ENCODE data around the gene FAM149B1.
"Not testable (repeated sequence)": the region's sequence is repeated elsewhere in the genome, so short reads cannot be mapped to it uniquely, and the experiment has no call there.

FAM149B1 gene

DNA sequence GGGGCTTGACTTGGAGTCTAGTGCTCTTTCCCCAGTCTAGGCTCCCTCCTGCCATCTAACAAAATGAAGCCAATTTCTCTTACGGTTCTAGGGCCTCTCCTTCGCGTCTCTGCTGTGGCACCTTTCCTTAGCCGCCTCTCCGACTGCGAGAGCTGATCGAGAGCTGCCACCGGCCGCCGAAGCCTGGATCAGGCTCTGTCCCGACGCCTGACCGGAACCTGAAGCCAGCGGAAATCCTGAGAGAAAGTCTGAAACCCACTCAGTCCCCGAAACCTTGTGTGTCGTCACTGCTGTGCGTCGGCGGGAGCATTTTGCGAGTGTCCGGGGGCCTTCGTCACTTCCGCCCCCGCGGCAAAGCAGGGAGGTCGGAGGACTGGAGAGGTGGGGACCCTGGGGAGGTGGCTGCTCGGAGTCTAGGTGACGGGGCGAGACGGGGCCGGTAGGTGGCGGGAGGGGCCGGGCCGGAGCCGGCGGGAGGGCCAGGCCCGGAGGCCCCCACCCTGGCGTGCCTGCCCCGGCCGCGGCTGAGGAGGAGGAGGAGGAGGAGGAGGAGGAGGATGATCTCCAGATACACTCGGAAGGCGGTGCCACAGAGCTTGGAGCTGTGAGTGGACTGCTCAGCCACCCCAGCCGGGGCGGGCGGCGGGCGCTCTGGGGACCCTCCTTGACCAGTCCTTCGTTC is at the start of gene FAM149B1, which contains the start of gene ECD:
Gene FAM149B1, plus strand, starts transcription at position 337 of the 682 bp plus-strand sequence. Its CDS starts 221 bp downstream, at position 558.
Gene ECD, minus strand, starts transcription at position 226 of the 682 bp plus-strand sequence. CDS start 4,071 bp downstream, outside the sequence.
- DNase-seq = peak; percentile 83 to 94 (median 89)

DNA sequence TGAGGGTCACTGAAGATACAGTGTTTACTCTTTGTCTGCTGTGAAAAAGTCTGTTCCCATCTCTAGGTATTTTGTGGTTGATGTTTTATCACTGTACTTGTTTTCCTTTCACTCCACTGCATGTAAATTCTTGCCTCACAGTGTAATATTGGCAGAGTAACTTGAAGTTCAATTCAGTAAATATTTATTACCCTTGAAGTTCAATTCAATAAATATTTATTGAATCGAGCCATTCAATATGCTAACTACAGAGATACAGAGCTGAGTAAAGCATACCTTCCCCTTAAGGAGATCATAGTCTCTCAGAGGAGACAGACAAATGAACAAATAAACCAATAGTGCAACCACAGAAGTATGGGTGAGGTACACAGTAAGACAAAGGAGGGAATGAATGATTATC is 48.5 kb upstream of the FAM149B1 start:
- DNase-seq = no peak

DNA sequence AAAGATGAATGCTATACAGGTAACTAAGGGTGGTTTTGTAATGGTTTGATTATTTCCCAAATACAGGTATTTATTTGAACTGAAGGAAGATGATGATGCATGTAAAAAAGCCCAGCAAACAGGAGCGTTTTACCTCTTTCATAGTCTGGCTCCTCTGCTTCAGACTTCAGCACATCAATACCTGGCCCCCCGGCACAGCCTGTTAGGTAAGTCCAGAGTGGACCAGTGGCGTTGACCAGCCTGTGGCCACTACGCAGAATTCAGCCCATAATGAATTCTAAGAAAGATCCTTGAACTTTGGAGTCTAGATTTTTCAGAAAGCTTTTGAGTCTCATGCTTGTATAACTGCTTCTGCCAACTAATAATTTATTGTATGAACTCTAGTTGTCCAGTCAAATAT is 48.0 kb upstream of the FAM149B1 start:
- DNase-seq = no peak

DNA sequence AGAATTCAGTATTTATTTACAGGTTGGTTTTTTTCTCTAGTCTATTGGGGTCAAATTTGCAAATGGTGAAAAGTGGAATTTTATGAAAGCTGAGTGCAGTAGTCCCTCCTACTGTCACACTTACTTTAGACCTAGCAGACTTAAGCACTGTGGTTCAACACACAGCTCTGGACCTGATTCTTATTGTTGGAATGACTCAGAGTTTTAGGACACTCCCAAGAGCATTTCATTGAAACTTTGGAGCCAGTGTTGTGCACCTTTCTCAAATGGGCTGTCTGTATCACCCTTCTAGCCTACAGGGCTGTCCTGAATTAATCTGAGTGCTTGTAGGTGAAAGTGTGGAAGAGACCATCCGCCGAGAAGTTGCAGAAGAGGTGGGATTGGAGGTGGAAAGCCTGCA is 41.6 kb upstream of the FAM149B1 start:
- DNase-seq = no peak

DNA sequence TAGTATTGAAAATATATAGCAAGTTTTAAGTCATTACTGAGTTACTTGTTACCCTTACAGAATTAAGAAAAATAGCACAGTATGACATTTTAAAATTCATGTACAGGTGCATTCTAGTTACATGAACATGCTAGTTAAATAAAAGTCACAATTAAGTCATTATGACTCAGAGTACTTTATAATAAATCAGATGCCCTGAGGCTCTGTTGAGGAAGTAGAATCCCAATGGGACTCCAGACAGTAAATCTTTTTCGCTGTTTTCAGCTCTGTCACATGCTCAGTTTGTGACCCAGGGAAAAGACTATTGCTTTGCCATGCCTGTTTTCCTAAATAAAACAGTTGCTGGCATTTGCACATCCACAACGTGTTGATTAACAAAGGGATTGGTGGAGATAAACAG is 36.6 kb upstream of the FAM149B1 start:
- DNase-seq = no peak

DNA sequence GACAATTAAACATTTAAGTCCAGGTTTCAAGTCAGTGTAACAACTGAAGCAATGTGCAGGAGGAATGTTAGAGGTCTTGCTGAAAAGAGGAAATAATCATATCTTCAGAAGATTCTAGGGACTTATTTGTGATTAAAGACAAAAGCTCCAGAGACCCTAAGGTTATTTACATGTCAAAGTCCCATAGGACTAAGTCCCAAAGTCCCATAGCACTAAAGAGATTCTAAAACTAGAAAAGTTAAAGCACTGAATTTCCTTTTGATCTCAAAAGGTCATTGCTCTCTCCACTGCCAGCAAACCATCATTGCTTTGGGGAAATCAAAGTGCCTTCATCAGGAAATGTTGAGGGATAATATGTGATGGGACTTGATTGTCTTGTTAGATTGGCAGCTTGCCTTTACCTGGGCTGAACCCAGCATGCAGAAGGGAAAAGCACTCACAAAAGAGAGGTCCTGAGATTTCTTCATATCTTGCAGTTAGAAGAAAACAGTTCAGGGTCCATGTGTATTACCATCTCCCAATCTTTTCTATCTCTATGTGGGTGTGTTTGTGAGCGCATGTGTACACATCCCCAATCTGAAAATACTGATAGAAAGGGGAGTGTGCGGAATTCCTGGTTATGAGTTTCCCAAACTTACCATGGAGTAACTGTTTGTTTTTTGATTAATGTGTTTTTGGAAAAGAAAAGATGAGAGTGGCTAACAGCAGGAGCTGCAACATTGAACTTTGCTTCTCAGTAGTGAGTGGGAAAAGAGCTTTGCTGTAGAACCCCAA is 35.8 kb upstream of the FAM149B1 start:
- DNase-seq = no peak

DNA sequence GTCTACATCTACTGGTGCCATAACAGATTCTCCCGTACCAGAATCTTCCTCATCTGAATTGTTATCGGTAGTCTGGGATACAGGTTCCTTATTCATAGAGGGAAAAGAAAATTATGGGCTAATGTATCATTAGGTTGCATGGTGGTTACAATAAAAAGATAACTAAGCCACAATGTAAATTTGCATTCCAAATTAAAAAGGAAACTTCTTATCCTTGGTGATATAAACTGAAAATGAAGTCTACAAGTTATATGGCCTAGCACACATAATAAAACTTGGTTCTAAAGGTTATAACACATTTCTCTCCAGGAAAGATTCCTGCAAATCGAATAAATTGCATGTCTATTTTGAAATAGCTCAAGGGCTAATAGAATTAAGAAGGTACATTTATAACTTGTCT is 33.2 kb upstream of the FAM149B1 start:
- no peak for DNase-seq

DNA sequence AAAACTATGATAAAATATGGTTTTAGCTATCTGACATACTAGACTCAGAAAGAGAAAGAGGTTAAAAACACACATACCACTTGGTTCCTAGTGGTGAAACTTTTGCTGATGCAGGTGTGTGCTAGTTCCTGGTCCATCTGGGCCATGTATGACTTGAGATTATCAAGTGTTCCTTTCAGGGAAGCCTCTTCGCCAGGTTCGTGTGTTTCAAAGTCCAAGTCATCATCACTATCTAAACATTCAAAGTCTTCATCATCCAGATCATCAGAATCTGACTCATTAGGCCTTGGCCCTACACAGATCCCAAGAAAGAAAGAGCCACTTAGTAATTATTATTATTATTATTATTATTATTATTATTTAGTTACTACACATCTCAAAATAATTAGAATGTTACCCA is 31.3 kb upstream of the FAM149B1 start:
- no peak for DNase-seq

DNA sequence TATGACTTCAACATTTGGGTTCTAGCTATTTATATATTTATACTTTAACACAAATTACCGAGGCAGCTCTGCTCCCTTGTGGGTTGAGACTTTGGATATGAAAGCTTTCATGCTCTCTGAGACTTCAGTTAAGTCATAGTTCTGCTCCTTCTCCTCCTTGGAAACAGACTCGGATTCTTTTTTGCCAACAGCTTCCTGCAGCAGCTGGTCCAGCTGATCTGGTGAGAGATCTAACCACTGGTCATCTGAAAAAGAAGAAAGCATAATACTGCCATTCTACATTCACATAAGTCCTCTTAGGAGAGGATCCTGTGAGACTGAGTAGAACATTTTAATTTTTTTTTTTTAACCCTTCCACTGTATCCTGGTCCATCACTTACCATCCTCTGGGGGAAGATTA is 28.7 kb upstream of the FAM149B1 start:
- DNase-seq = no peak

DNA sequence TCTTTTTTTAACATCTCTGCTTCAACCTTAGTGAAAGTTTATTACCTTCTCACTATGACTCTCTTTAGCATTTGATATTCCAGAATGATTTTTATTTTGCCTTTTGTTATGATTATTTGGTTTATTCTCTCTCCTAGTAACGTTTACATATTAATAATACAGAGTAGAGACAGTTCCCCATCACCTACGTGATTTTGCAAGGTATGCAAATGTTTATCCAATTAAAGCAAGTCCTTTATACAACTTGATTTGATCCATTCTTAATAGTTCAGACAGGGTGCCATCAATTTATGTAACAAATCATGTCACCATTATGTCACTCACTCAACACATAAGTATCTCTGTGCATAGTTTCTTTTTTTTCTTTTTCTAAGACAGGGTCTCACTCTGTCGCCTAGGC is 26.3 kb upstream of the FAM149B1 start:
- no peak for DNase-seq

DNA sequence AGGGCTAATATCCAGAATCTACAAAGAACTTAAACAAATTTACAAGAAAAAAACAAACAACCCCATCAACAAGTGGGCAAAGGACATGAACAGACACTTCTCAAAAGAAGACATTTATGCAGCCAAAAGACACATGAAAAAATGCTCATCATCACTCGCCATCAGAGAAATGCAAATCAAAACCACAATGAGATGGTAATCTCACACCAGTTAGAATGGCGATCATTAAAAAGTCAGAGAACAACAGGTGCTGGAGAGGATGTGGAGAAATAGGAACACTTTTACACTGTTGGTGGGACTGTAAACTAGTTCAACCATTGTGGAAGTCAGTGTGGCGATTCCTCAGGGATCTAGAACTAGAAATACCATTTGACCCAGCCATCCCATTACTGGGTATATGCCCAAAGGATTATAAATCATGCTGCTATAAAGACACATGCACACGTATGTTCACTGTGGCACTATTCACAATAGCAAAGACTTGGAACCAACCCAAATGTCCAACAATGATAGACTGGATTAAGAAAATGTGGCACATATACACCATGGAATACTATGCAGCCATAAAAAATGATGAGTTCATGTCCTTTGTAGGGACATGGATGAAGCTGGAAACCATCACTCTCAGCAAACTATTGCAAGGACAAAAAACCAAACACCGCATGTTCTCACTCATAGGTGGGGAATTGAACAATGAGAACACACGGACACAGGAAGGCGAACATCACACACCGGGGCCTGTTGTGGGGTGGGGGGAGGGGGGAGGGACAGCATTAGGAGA is 17.1 kb upstream of the FAM149B1 start:
- not testable (repeated sequence) for DNase-seq

DNA sequence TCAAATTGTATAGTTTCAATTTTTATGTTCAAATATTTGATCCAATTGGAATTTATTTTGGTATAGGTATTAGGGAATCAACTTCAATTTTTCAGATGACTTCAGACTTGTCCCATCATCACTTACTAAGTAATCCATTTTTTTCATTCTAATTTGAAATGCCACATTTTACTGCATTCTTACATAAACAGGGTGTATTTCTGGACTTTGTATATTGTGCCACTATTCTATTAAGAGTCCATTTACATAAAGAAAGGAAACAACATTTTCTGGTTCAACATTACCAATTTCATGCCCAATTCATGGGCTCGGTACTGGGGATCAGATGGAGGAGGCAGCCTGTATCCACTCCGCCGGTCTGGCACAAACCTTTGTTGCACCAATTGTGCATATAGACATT is 15.9 kb upstream of the FAM149B1 start:
- no peak for DNase-seq

DNA sequence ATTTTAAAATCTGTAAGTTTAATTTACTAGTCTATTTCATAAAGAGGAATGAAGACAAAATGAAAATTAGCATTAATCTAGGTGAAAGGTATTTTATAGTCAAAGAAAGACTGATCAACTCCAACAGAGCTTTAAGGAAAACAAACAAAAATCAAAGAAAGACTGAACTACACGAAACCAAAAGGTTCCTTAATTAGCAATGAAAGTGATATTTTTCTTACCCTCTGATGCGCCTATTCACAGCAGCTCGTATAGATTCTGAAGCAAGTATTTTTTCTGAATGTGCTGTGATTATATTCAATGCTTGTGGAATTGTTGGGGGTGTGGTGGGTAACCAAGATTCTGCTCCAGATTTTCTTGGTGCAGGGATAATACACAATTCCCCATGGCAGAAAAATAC is 11.9 kb upstream of the FAM149B1 start:
- DNase-seq = no peak

DNA sequence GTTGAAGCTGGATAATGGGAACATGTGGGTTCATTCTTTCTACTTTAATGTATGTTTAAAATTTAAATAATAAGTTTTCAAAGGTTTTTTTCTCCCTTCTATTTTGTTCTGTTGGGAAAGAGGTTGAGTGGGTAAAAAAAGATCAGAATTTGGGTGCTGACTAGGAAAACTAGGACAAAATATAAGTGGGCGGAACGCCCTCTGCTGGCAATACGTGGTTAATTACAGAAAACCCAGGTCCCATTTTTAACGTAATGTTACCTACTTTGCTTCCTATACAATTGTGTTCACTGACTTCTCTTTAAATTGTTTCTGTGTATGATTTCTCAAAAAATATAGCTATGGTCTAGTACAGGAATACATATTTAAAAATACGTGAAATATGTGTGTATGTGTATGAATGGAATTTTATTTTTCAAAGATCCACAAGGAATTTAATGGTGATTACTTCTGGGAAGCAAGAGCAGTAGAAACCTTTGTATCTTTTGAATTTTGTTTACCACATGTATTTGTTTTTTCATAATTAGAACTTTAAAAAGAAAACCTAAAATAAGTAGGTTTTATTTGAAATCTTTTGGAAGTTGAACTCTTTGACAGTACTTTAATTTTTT is 8.8 kb upstream of the FAM149B1 start:
- DNase-seq = peak; percentile 20 to 67 (median 44)

DNA sequence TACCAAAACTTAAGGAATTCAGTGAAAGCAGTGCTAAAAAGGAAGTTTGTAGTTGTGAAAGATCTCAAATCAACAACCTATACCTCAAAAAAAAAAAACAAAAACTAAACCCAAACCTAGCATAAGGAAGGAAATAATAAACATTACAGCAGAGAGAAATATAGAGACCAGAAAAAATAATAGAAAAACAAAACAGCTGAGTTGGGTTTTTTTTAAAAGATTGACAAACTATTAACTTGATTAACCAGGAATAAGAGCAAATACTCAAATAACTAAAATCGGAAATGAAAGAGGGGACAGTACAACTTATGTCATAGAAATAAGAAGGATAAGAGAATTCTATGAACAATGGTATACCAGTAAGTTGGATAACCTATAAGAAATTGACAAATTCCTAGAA is 6.8 kb upstream of the FAM149B1 start:
- DNase-seq = no peak

DNA sequence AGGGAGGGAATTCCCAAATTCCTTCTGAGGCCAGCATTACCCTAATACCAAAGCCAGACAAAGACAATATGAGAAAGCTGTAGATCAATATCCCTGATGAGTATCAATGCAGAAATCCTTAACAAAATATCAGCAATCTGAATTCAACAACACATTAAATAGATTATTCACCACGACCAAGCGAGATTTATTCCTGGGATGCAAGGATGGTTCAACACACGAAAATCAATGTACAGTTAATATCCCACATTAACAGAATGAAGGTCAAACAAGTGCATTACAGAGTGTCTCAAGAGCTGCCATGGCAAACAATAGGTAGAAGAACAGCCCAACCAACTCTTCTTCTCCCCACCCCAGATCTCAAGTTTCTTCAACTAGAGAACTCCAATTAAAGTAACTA is 6.3 kb upstream of the FAM149B1 start:
- no peak for DNase-seq

DNA sequence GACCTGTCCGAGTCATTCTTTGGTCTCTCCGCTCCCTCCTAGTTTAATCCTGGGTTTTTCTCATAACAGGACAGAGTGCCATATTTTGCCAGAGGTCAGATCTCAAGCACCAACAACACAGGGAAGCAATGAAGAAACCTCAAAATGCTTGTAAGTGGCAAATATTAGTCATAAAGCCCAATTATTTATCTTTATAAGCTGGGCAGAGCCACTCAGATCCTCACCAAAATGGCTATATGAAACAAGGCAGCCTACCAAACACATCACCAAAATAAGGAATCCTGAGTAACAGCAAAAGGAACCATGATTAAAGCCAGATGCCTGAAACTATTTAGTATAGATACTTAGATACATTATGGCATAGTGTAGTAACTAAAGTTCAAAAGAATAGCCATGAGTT is 4.8 kb upstream of the FAM149B1 start:
- no peak for DNase-seq

DNA sequence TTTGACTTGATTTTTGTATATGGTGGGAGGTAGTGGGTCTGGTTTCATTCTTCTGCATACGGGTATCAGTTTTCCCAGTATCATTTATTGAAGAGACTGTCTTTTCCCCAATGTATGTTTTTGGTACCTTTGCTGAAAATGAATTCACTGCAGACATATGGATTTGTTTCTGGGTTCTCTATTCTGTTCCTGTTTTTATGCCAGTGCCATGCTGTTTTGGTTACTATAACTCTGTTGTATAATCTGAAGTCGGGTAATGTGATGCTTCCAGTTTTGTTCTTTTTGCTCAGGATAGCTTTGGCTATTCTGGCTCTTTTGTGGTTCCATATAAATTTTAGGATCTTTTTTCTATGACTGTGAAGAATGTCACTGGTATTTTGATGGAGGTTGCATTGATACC is 947 bp upstream of the FAM149B1 start:
- no peak for DNase-seq

DNA sequence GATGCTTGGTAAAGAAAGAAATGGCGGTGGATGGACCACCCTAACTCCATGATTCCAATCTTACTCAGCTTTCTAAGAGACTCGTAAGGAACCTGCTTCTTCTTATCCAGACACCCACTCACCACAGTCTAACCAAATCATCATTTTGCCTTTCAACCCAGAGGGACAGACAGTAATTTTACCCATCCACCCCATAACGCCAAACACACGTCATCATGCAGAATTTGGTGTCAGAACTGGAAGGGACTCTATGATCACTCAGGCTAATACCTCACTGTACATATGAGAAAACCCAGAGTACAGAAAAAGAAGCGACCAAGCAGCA is 499 bp upstream of the FAM149B1 start:
- peak in 1 of 6 experiments; percentile 16 for DNase-seq

DNA sequence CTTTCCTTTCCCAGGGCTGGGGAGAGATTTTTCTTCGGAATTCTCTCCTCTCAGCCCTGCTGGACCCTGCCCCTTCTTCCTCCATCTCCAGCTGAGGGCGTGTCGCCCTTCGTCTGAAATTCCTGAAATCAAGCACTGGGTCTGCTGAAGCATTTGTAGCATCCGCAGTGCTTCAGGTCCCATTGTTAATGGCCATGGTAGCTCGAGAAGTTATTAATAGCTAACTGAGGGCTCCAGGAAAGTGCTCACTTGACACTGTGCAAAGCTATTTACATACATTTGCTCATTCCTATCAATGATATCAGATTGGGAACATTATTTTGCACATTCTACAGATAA is 515 bp downstream of the FAM149B1 start:
- DNase-seq = no peak

DNA sequence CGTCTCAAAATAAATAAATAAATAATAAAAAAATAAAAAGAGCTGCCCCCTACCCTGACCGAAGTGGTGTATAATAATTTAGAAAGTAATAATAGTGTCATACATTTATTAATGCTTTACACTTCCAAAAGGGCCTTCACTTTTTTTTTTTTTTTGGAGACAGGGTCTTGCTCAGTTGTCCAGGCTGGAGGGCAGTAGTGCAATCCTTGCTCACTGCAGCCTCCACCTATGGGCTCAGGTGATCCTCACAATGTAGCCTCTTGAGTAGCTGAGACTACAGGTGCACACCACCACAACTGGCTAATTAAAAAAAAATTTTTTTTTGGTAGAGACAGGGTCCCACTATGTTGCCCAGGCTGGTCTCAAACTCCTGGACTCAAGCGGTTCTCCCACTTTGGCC is 1.4 kb downstream of the FAM149B1 start:
- DNase-seq = no peak

DNA sequence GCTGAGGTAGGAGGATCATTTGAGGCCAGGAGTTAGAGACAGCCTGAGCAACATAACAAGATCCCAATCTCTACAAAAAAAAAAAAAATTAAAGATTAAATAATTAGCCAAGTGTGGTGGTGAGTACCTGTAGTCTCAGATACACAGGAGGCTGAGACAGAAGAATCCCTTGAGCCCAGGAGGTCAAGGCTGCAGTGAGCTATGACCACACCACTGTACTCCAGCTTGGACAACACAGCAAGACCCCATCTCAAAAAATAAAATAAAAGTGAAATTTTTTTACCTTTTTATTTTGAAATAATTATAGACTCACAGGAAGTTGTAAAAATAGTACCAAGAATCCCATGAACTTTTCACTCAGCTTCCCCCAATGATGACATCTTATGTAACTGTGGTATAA is 4.9 kb downstream of the FAM149B1 start:
- no peak for DNase-seq

DNA sequence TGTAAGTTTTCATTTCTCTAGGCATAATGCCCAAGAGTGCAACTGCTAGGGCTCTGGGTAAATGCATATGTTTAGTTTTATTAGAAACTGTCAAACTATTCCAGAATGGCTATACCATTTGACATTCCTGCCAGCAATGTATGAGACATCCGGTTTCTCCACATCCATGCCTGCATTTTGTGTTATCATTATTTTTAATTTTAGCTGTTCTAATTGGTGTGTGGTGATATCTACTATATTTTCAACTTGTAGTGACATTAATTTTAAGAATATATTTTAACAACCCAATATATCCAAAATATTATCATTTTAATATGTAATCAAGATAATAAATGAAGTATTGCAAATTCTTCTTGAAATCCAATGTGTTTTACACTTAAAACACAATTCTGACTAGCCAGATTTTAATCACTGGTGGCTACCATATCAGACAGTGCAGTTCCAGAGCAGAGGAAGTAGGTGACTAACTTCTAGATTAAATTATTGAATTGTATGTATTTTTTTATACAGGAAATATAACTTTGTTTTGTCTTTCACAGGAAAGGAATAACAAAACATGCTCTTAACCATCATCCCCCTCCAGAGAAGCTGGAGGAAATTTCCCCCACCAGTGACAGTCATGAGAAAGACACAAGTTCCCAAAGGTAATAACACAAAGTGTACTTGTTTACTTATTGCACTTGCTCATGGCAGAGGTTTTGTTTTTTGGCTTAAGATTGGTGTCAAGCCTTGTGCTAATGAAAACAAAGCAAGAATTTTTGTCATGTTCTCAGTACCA is 6.4 kb downstream of the FAM149B1 start:
- no peak for DNase-seq

All from stimulated activated naive CD4-positive, alpha-beta T cell (primary cell).